ENCODE data around the gene VPS51.

DNA sequence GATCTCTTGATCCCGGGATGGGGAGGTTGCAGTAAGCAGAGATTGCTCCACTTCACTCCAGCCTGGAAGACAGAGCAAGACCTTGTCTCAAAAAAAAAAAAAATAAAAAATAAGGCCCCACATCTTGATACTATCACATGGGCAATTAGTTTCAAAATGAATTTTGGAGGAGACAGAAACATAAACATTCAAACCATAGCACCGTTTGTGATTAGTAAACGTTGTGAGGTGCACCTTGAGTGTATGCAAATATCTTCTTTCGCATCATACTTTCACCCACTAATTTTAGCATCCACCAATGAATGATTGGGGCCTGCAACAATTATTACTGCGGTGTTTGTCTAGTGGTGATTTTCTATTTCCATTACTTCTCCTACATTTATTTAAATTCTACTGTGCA lies 63.0 kb downstream of the VPS51 start:
- TF ChIP-seq, protein P1, sequence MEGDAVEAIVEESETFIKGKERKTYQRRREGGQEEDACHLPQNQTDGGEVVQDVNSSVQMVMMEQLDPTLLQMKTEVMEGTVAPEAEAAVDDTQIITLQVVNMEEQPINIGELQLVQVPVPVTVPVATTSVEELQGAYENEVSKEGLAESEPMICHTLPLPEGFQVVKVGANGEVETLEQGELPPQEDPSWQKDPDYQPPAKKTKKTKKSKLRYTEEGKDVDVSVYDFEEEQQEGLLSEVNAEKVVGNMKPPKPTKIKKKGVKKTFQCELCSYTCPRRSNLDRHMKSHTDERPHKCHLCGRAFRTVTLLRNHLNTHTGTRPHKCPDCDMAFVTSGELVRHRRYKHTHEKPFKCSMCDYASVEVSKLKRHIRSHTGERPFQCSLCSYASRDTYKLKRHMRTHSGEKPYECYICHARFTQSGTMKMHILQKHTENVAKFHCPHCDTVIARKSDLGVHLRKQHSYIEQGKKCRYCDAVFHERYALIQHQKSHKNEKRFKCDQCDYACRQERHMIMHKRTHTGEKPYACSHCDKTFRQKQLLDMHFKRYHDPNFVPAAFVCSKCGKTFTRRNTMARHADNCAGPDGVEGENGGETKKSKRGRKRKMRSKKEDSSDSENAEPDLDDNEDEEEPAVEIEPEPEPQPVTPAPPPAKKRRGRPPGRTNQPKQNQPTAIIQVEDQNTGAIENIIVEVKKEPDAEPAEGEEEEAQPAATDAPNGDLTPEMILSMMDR (IDR thresholded peaks at IDR 0.05): no peak
- TF ChIP-seq POLR2A (IDR thresholded peaks at IDR 0.05): no peak

All from esophagus squamous epithelium (tissue), 4 donors.